Activated CD8-positive, alpha-beta T cell treated with anti-CD3 and anti-CD28 coated beads for 36 hours (primary cell): ENCODE measurements around the gene RASSF4. TPM values are rescaled to one million over a fixed set of nuclear protein-coding genes. Genes with fewer than 3 reads are reported as not detected.

Source experiments
- ATAC-seq: fragments of 200-7000 bp; cut with Tn5 transposase; one replicate; pipeline ENCODE4 v1.10.0; 2021; ENCODE audit warnings: mild to moderate bottlenecking, moderate library complexity
- CTCF ChIA-PET: fragments of 350-600 bp; sonication (Branson Sonifier 250); formaldehyde crosslinking; loops from one replicate; lab custom pipeline; 2021; ENCODE audit warnings: antibody characterized with exemption; lab: Charles Lee
- POLR2A ChIA-PET: fragments of 350-600 bp; sonication (Branson Sonifier 250); formaldehyde crosslinking; loops from one replicate; lab custom pipeline; 2021; ENCODE audit warnings: antibody characterized with exemption; lab: Charles Lee
- DNase-seq: peaks from one replicate; pipeline ENCODE4 v3.0.0-alpha.2; 2020
- H3K27ac Mint-ChIP-seq: one replicate; pipeline ENCODE4 v1.8.0; 2021; ENCODE audit warnings: mild to moderate bottlenecking, mixed read lengths
- H3K27me3 Mint-ChIP-seq: one replicate; pipeline ENCODE4 v1.8.0; 2021; ENCODE audit warnings: mixed read lengths
- H3K36me3 Mint-ChIP-seq: one replicate; pipeline ENCODE4 v1.8.0; 2021; ENCODE audit warnings: low read depth, mixed read lengths
- H3K4me1 Mint-ChIP-seq: one replicate; pipeline ENCODE4 v1.8.0; 2021; ENCODE audit warnings: low read depth, mixed read lengths
- H3K4me3 Mint-ChIP-seq: one replicate; pipeline ENCODE4 v1.8.0; 2021; ENCODE audit warnings: mild to moderate bottlenecking, moderate library complexity, mixed read lengths
- H3K9me3 Mint-ChIP-seq: one replicate; pipeline ENCODE4 v1.8.0; 2021; ENCODE audit warnings: mixed read lengths
- intact Hi-C: fragments of 100-400 bp; cut with micrococcal nuclease; formaldehyde crosslinking; loops from one replicate; pipeline ENCODE4 v1.10.0; 2022
- total RNA-seq, 2 experiments: library from RNA; stranded (reverse); gene quantifications; one replicate each; pipeline ENCODE4 v1.2.3, GENCODE V29; 2021
- TF ChIP-seq, protein P1 (sequence below): fragments of 200-600 bp; IDR thresholded peaks from one replicate; pipeline ENCODE4 v1.8.0; 2022; ENCODE audit warnings: antibody characterized with exemption, mild to moderate bottlenecking

The RASSF4 gene
- total RNA-seq, 2 experiments from 2014 or later = 1.8 to 1.9 TPM

DNA sequence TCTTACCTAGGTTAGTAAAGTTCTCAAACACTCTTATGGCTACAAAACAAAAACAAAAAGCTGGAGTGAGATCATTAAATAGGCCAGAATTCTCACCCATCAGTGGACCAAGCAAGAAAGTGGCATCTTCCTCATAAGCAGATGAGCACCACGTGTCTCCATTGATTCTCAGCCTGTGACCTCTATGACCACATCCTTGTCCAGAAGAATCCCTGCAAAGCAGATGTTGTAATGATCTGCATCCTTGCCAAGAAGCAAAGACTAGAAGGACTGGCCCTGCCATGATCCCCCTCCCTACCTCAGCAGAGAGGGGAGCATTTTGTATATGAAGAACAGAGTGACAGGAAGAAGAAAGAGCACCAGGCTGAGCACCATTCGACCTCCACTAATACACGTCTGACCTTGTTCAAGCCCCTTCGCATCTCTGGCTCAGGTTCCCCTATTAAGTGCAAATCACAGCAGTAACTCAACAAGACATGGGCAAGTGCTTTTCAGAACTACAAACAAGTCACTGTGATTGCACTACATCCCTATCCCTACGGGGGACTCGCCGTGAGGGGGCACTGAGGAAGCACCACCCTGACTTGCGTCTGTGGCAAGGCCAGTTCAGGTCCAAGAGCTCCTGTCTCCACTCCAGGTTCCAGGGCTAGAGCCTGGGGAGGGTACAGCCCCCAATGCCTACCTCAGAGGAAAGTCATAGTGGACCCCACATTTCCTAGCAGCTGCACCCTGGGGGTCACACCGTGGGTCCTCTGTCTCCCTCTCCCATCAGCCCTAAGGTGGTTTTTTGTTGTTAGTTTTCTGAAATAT is 22.2 kb upstream of the RASSF4 start:
- no peak for DNase-seq
- Mint-ChIP-seq H3K4me1 (peaks cover 6% of the 10 kb centered on the region), H3K36me3 (no peaks in the 10 kb centered on the region), H3K27me3 (peaks cover 6% of the 10 kb centered on the region), H3K4me3 (no peak overlapping the region), H3K9me3 (peaks cover 4% of the 10 kb centered on the region), H3K27ac (no peak overlapping the region)
- TF ChIP-seq, protein P1, sequence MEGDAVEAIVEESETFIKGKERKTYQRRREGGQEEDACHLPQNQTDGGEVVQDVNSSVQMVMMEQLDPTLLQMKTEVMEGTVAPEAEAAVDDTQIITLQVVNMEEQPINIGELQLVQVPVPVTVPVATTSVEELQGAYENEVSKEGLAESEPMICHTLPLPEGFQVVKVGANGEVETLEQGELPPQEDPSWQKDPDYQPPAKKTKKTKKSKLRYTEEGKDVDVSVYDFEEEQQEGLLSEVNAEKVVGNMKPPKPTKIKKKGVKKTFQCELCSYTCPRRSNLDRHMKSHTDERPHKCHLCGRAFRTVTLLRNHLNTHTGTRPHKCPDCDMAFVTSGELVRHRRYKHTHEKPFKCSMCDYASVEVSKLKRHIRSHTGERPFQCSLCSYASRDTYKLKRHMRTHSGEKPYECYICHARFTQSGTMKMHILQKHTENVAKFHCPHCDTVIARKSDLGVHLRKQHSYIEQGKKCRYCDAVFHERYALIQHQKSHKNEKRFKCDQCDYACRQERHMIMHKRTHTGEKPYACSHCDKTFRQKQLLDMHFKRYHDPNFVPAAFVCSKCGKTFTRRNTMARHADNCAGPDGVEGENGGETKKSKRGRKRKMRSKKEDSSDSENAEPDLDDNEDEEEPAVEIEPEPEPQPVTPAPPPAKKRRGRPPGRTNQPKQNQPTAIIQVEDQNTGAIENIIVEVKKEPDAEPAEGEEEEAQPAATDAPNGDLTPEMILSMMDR = no peak
- CTCF ChIA-PET = interaction anchor here (1.2 kb wide), 1 partner anchor 73 kb away, joined by 4 read pairs; no protein-coding TSS in a partner anchor
- no peak for ATAC-seq
- intact Hi-C loops = no loop called here
- POLR2A ChIA-PET = no interaction called here

DNA sequence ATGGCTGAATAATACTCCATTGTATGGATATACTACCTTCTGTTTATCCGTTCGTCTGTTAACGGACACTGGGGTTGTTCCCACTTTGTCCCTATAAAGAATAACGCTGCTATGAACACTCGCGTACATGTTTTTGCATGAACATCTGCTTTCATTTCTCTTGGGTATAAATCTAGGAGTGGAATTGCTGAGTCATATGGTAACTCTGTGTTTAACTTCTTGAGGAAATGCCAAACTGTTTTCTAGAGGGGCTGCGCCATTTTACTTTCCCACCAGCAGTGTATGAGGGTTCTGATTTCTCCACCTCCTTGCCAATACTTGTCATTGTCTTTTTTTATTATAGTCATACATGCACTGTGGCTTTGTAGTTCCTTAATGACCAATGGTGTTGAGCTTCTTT is 20.6 kb upstream of the RASSF4 start:
- Mint-ChIP-seq H3K27ac (no peak overlapping the region), H3K9me3 (peaks cover 7% of the 10 kb centered on the region), H3K4me1 (peaks cover 6% of the 10 kb centered on the region), H3K4me3 (no peak overlapping the region), H3K27me3 (peaks cover 13% of the 10 kb centered on the region), H3K36me3 (no peaks in the 10 kb centered on the region)
- TF ChIP-seq, protein P1 = no peak
- ChIA-PET POLR2A (no interaction called here), CTCF (no interaction called here)
- DNase-seq (no peak), ATAC-seq (no peak)
- intact Hi-C loops = no loop called here

DNA sequence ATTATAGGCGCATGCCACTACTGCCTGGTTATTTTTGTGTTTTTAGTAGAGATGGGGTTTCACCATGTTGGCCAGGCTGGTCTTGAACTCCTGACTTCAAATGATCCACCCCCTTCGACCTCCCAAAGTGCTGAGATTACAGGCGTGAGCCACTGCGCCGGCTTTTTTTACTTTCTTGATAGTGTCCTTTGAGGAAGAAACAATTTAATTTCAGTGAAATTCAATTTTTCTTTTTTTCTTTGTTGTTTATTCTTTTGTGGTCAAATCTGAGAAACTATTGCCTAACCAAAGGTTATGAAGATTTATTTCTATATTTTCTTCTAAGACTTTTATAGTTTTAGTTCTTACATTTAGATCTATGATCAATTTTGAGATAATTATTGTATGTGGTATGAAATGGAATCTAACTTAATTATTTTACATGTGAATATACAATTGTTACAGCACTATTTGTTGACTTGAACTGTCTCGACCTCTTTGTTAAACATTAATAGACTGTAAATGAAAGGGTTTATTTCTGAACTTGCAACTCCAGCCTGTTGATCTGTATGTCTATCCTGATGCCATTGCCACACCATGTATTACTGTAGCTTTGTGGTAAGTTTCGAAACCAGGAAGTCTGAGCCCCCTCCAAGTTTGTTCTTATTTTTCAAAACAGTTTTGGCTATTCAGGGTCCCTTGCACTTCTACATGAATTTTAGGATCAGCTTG is 19.8 kb upstream of the RASSF4 start:
- Mint-ChIP-seq H3K27me3 (peaks cover 15% of the 10 kb centered on the region), H3K4me3 (no peak overlapping the region), H3K4me1 (peaks cover 6% of the 10 kb centered on the region), H3K36me3 (no peaks in the 10 kb centered on the region), H3K27ac (no peak overlapping the region), H3K9me3 (peaks cover 14% of the 10 kb centered on the region)
- ATAC-seq = no peak
- intact Hi-C loops = no loop called here
- CTCF ChIA-PET = no interaction called here
- DNase-seq = no peak
- TF ChIP-seq, protein P1 = no peak
- POLR2A ChIA-PET = no interaction called here

DNA sequence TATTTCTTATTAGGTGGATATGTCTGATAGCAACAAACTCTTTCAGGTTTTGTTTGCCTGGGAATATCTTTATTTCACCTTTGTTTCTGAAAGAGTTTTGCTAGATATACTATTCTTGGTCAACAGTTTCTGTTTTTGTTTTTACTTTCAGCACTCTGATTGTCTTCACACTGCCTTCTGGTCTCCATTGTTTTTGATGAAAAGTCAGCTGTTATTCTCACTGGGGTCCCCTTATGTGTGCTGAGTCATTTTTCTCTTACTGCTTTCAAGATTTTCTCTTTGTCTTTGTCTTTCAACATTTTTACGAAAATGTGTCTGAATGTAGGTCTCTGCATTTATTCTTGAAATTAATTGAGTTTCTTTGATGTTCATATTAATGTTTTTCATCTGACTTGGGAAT is 15.2 kb upstream of the RASSF4 start:
- no peak overlapping the region for H3K27ac Mint-ChIP-seq

More for the DNA sequence above, 15.2 kb upstream of the RASSF4 start:
- Mint-ChIP-seq H3K36me3 (no peaks in the 10 kb centered on the region), H3K4me1 (peaks cover 4% of the 10 kb centered on the region), H3K9me3 (peaks cover 15% of the 10 kb centered on the region), H3K27me3 (peaks cover 13% of the 10 kb centered on the region), H3K4me3 (no peak overlapping the region)
- ChIA-PET CTCF (interaction anchor here (1.8 kb wide), 1 partner anchor 12 kb away, joined by 14 read pairs; no protein-coding TSS in a partner anchor), POLR2A (interaction anchor here (1.1 kb wide), 1 partner anchor 25 kb away, joined by 4 read pairs; no protein-coding TSS in a partner anchor)
- ATAC-seq (no peak), DNase-seq (no peak)
- TF ChIP-seq, protein P1 = no peak
- intact Hi-C loops = no loop called here
